ENCODE data around the gene CCDC73. TPM values are rescaled to one million over a fixed set of nuclear protein-coding genes. Genes with fewer than 3 reads are reported as not detected.
A peak's percentile ranks its signal among the peaks of the same experiment; 100 is the strongest.

Gene CCDC73
- total and polyA plus RNA-seq, 10 of the 15 experiments (the other 5 are each of a cell fraction or from before 2014, with no cell fraction given) = 0.05 to 0.57 (median 0.14) TPM

GRCh38 chr11:32831221-32831620 lies 36.8 kb upstream of the CCDC73 start:
- Histone ChIP-seq H3K27ac (ENCODE audit: control insufficient read depth, insufficient read depth) (no peak overlapping the region), H3K4me3 (no peak overlapping the region), H3K4me1 (ENCODE audit: control insufficient read depth, insufficient read depth, low read length) (no peaks in the 10 kb centered on the region; the same call in 1 of the 2 replicates), H2AFZ (ENCODE audit: control insufficient read depth, low read depth, low read length) (no peak overlapping the region), H3K9me3 (replicated peaks; ENCODE audit: control insufficient read depth, insufficient read depth, low read length) (no peaks in the 10 kb centered on the region), H3K36me3 (ENCODE audit: control insufficient read depth in 2 of 2, insufficient read depth in 2 of 2, low read length in 1 of 2) (no peaks in the 10 kb centered on the region), H4K20me1 (ENCODE audit: control insufficient read depth, insufficient read depth) (no peaks in the 10 kb centered on the region), H3K4me2 (ENCODE audit: control insufficient read depth, insufficient read depth) (no peak overlapping the region), H3K27me3 (replicated peaks in 1 of 2; ENCODE audit: control insufficient read depth in 2 of 2, insufficient read depth in 2 of 2, low read length in 1 of 2) (no peaks in the 10 kb centered on the region; a peak in 1 of 4 replicates), H3K79me2 (ENCODE audit: control insufficient read depth, insufficient read depth, low read length) (no peaks in the 10 kb centered on the region; the same call in 1 of the 2 replicates), H3K9ac (ENCODE audit: control insufficient read depth, insufficient read depth, low read length) (no peak overlapping the region)
- ATAC-seq (no peak), FAIRE-seq (no peak), DNase-seq (ENCODE audit: low read depth, low spot score) (no peak)
- SMC1A ChIA-PET (ENCODE audit: uncharacterized antibody, unreplicated experiment) = interaction anchor here (0.7 to 2.5 kb wide), 5 partner anchors 9 to 61 kb away, joined by 3 to 7 read pairs (median 5); partner anchors contain the start of gene QSER1
- TF ChIP-seq GATAD2B (conservative IDR thresholded peaks at IDR 0.05; ENCODE audit: low read depth) (no peak), ZZZ3 (IDR thresholded peaks at IDR 0.05; ENCODE audit: control insufficient read depth, insufficient read length, low read depth) (no peak), RAD51 (IDR thresholded peaks at IDR 0.05) (no peak), YY1 (IDR thresholded peaks at IDR 0.05; ENCODE audit: low read depth, low read length) (no peak), NRF1 (conservative IDR thresholded peaks at IDR 0.05; ENCODE audit: low read depth, low read length) (no peak), IRF4 (IDR thresholded peaks at IDR 0.05; ENCODE audit: low read depth, low read length) (no peak), POU2F2 (IDR thresholded peaks at IDR 0.05; ENCODE audit: borderline replicate concordance, low read depth, low read length) (no peak), MYB (IDR thresholded peaks at IDR 0.05; ENCODE audit: borderline replicate concordance, low read depth, low read length) (no peak), KDM1A (IDR thresholded peaks at IDR 0.05; ENCODE audit: borderline replicate concordance) (no peak)
- in situ Hi-C loops (cut with MboI) = no loop called here
- CTCF ChIA-PET = interaction anchor here (0.7 to 1.7 kb wide), 4 partner anchors 9 to 22 kb away, joined by 4 to 8 read pairs (median 6); no protein-coding TSS in a partner anchor
- RAD21 ChIA-PET (ENCODE audit: unreplicated experiment) = interaction anchor here (0.8 to 1.5 kb wide), 5 partner anchors 9 to 63 kb away, joined by 3 to 11 read pairs (median 4); partner anchors contain the start of gene QSER1
- intact Hi-C loops (cut with micrococcal nuclease; ENCODE audit: unreplicated experiment) = no loop called here
- WGBS (ENCODE audit: insufficient coverage, insufficient replicate concordance, low lambda C conversion rate, missing lambda C conversion rate) = 100% methylated on average over 3 of the region's 3 CpGs
- POLR2A ChIA-PET = interaction anchor here (0.5 to 1.9 kb wide), 5 partner anchors 9 to 64 kb away, joined by 4 to 5 read pairs (median 4); no protein-coding TSS in a partner anchor
- TSS peak; percentile 71 for BruUV-seq (replicated peaks)

Data from GM12878 (cell line).